ENCODE results near the gene TNXB. TPM values are rescaled to one million over a fixed set of nuclear protein-coding genes. Genes with fewer than 3 reads are reported as not detected.
"Not testable (repeated sequence)": the region's sequence is repeated elsewhere in the genome, so short reads cannot be mapped to it uniquely, and the experiment has no call there.

TNXB gene
- total and polyA plus RNA-seq, 9 donors: 13.3 to 334 (median 146) TPM

DNA sequence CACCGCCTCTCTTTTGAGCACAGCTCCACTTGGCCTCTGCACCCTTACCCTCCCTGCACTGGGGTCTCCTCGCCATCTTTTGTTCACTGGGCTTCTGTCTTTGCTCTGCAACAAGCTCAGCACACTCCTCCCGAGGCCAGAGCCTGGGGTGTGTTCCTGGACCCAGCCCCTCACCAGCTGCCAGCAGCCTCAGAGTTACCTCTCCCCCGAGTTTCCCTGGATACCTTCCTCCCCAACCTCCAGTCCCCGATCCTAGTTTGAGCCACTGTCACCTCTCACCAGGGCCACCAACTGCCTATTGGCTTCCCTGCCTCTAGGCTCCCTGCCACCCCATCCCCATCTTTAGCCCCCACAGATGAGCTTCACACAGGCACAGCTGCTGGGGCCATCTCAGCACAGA lies 58.6 kb downstream of the TNXB start:
- H3K4me3 ChIP-seq: no peak overlapping the region
- TF ChIP-seq, protein P1, sequence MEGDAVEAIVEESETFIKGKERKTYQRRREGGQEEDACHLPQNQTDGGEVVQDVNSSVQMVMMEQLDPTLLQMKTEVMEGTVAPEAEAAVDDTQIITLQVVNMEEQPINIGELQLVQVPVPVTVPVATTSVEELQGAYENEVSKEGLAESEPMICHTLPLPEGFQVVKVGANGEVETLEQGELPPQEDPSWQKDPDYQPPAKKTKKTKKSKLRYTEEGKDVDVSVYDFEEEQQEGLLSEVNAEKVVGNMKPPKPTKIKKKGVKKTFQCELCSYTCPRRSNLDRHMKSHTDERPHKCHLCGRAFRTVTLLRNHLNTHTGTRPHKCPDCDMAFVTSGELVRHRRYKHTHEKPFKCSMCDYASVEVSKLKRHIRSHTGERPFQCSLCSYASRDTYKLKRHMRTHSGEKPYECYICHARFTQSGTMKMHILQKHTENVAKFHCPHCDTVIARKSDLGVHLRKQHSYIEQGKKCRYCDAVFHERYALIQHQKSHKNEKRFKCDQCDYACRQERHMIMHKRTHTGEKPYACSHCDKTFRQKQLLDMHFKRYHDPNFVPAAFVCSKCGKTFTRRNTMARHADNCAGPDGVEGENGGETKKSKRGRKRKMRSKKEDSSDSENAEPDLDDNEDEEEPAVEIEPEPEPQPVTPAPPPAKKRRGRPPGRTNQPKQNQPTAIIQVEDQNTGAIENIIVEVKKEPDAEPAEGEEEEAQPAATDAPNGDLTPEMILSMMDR (IDR thresholded peaks at IDR 0.05): no peak
- TF ChIP-seq POLR2A (IDR thresholded peaks at IDR 0.05) (no peak), EP300 (IDR thresholded peaks at IDR 0.05) (no peak)
- no peaks in the 10 kb centered on the region for H3K27me3 ChIP-seq
- no peaks in the 10 kb centered on the region for H3K36me3 ChIP-seq
- peaks cover 10% of the 10 kb centered on the region for H3K4me1 ChIP-seq (ENCODE audit: insufficient read depth)
- 59 to 72% (median 65%) methylated on average over 5 of the region's 5 CpGs for WGBS, 3 donors
- DNase-seq: no peak
- peak overlapping the region in 1 of 2 donors; percentile 26 for H3K27ac ChIP-seq
- intact Hi-C loops (cut with DNase I): no loop called here
- H3K9me3 ChIP-seq: no peaks in the 10 kb centered on the region

DNA sequence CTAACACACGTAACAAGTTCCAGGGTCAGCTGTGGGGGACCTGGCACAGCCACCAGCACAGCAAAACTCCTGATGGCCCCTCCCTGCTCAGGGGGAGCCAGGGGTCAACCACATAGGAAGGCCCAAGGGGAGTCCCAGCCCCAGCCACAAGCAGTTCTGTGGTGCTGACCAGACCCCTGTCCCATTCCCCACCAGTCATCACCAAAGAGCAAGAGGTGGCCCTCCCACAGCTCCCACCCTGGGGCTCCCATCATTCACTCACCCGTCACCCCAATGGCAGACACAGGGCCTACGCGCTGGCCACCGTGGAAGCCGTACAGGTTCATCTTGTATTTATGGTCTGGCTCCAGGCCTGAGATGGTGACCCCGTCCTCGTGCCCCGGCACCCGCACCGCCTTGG lies 59.4 kb downstream of the TNXB start:
- intact Hi-C loops (cut with DNase I); H3K36me3 ChIP-seq; H3K9me3 ChIP-seq; H3K27me3 ChIP-seq; H3K4me3 ChIP-seq: not testable (repeated sequence)
- 85 to 90% (median 86%) methylated on average over 9 to 11 of the region's 11 CpGs for WGBS, 3 donors
- Histone ChIP-seq H3K27ac (peak overlapping the region in 1 of 2 donors; percentile 1), H3K4me1 (ENCODE audit: insufficient read depth) (peaks cover 10% of the 10 kb centered on the region)
- DNase-seq: peak in 1 of 5 donors; percentile 29

DNA sequence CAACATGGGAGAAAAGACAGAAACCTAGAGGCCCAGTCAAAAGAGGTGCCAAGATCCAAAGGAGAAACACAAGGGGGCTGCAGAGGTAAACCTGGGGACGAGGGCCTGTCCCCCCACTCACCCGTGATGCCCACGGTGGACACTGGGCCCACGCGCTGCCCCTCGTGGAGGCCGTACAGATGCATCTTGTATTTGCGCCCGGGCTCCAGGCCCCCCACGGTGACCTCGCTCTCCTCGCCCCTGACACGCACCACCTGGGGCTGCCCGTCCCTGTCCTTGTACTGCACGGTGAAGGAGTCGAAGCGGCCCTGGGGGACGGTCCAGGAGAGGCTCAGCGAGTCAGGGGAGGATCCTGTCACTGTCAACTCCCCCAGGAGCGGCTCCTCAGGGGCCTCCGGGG lies 60.0 kb downstream of the TNXB start:
- intact Hi-C loops (cut with DNase I); H3K9me3 ChIP-seq; H3K4me3 ChIP-seq; H3K36me3 ChIP-seq; H3K27me3 ChIP-seq: not testable (repeated sequence)
- Histone ChIP-seq H3K4me1 (ENCODE audit: insufficient read depth) (peaks cover 10% of the 10 kb centered on the region), H3K27ac (peak overlapping the region in 1 of 2 donors; percentile 1)
- peak in 1 of 5 donors; percentile 22 for DNase-seq
- WGBS, 3 donors: 67 to 80% (median 69%) methylated on average over 20 to 21 of the region's 21 CpGs

DNA sequence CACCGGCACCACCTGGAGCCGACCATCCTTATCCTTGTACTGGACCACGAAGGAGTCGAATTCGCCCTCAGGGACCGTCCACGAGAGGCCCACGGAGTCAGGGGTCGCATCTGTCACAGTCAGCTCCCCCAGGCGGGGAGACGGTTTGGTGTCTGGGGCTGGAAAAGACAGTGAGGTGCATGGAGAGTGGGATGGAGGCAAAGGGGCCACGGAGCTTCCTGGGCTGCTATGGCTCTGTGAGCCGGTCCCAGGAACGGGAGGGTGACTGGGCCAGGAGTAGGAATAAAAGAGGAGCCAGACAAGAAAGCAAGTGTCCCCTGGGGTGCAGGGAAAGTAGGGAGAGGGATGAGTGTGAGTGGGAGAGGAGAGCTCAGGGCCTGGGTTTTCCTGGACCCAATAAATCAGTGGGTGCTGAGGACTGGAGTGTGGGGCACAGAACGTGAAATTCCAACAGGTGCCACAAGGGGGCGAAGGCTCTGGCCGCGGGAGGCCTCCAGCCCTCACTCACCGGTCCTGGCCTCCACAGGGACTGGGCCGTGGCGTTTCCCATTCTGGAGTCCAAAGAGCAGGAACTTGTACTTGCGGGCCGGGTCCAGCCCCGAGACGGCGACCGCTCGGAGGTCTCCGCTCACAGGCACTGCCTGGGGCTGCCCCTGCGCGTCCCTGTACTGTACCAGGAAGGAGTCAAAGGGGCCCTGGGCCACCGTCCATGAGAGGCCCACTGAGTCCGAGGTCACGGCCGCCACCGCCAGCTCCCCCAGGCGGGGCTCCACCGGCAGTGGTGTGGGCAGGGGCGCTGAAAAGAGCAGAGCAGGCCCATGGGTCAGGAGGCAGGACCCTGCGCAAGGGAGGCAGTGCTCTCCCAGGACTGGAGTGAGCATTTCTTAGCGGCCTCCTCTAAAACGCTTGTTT lies 61.0 kb downstream of the TNXB start:
- Histone ChIP-seq H3K9me3 (no peaks in the 10 kb centered on the region), H3K27ac (peak overlapping the region; percentile 73 to 83), H3K4me3 (no peak overlapping the region), H3K4me1 (ENCODE audit: insufficient read depth) (peaks cover 10% of the 10 kb centered on the region), H3K27me3 (no peaks in the 10 kb centered on the region), H3K36me3 (no peaks in the 10 kb centered on the region)
- TF ChIP-seq, protein P1 (IDR thresholded peaks at IDR 0.05): peak; percentile 61 to 95 (median 85)
- TF ChIP-seq EP300 (IDR thresholded peaks at IDR 0.05): no peak
- intact Hi-C loops (cut with DNase I): loop anchor here in 1 of 4 donors (2.0 kb wide), 1 partner anchor 65 kb away; no protein-coding TSS in a partner anchor
- WGBS, 3 donors: 49 to 51% (median 50%) methylated on average over 42 of the region's 42 CpGs
- peak; percentile 69 to 87 (median 83) for DNase-seq

DNA sequence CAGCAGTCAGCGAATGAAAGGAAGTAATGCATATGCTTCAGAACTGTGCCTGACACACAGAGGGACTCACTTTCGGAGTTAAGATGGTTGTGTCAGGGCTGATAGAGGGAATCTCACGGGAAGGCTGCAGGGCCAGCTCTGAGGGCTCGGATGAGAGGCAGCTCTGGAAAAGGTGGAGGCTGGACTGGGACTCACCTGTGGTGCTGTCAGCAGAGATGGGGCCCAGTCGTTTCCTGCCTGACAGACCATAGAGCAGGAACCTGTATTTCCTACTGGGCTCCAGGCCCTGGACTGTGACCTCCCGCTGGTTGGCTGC lies 61.6 kb downstream of the TNXB start:
- no peaks in the 10 kb centered on the region for H3K36me3 ChIP-seq
- H3K27me3 ChIP-seq: no peaks in the 10 kb centered on the region
- TF ChIP-seq, protein P1 (IDR thresholded peaks at IDR 0.05): no peak
- TF ChIP-seq EP300 (IDR thresholded peaks at IDR 0.05) (no peak), POLR2A (IDR thresholded peaks at IDR 0.05) (no peak)
- H3K4me3 ChIP-seq: no peak overlapping the region
- H3K27ac ChIP-seq: peak overlapping the region; percentile 73 to 83
- 79 to 85% (median 81%) methylated on average over 6 of the region's 6 CpGs for WGBS, 3 donors
- H3K4me1 ChIP-seq (ENCODE audit: insufficient read depth): peaks cover 10% of the 10 kb centered on the region
- DNase-seq: peak in 1 of 5 donors; percentile 40
- intact Hi-C loops (cut with DNase I): loop anchor here in 1 of 4 donors (2.0 kb wide), 1 partner anchor 65 kb away; no protein-coding TSS in a partner anchor
- H3K9me3 ChIP-seq: no peaks in the 10 kb centered on the region
